Myocyte (in vitro differentiated cells): ENCODE data around the gene COL4A1. TPM values are rescaled to one million over a fixed set of nuclear protein-coding genes. Genes with fewer than 3 reads are reported as not detected.

Experiments used
- DNase-seq: peaks from one replicate; pipeline ENCODE4 v3.0.0-alpha.2; 2012; ENCODE audit warnings: low read depth
- total RNA-seq: library from RNA; depleted of rRNA; stranded (reverse); fragments of >200 nt; gene quantifications from 2 replicates; pipeline ENCODE4 v1.2.3, GENCODE V29; 2014

COL4A1 gene
- total RNA-seq, 1 donor from 2014 or later = 128 TPM

GRCh38 chr13:110262508-110263291 lies 44.3 kb downstream of the COL4A1 start:
- peak; percentile 57 for DNase-seq

DNA sequence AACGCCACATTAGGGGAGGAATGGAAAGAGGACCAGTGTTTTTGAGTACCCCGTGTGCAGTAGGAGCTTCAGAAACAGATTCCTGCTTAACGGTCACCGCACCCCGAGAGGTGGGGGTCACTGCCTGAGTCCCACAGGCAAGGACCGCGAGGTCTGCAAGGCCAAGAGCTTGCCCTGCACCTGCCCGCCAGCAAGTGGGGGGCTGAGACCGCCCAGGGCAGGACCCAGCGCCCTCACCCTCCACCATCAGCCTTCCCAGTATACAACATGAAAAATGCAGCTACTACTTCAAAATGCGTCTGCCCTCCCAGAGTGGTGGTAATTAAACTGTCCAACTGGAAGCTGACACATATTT lies 44.9 kb downstream of the COL4A1 start:
- no peak for DNase-seq

GRCh38 chr13:110261166-110262081 lies 45.5 kb downstream of the COL4A1 start:
- peak; percentile 65 for DNase-seq

DNA sequence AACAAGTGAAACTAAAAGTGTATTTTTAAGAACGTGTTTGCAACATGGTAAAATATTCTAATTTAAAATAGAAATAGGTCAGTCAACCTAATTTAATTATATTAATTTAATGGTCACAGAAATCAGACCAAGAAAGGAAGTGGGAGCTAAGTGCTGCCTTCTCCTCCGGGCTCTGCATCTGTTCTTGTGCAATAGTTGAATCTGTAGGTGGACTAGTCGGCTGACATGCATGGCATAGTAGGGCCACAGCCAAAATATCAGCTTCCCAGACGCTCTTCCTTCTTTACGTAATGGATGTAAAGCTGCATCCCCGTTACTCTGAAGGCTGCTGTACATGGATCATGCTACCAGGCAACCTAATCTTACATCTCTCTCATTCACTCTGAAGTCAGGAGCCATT lies 47.3 kb downstream of the COL4A1 start:
- DNase-seq = no peak

- DNase-seq = no peak
Measured at GRCh38 chr13:110258876-110259631, 47.9 kb downstream of the COL4A1 start.

GRCh38 chr13:110257408-110257807 lies 49.5 kb downstream of the COL4A1 start:
- peak; percentile 41 for DNase-seq

- DNase-seq = no peak
Measured at GRCh38 chr13:110256126-110256905, 50.6 kb downstream of the COL4A1 start.

DNA sequence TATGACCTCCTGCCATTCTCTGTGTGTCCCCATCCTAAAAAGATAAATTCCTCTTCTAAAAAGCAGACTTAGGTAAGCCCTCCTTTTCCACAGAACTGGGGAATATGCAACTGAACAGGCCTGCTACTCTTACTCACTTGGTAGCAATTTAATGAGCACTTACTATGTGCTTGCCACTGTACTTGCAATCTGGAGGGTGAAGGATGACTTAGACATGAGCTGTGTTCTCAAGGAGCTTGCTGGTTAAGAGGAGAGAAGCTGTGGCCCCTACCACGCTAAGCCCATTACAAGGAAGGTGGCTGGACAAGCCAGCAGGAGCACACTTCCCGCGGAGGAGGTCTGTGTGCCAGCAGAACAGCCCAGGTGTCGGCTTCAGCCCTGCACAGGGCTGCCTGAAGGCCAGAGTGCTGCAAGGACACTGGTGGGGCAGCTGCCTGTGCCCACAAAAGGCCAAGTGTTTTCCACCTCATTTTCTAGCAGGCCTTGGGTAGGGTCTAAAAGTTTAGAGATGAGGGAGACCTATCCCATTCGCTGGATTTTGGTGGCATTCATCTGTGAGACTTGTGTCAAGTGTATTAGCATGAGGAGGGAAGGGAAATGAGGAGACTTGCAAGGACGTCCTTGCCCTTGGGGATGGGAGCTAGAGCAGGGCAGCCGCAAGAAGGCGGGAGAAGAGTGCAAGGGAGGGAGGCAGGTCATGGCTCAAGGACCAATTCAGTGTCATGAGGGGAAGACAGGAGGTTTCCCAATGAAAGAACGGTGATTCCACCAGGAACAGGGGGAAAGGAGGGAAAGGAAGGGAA lies 52.0 kb downstream of the COL4A1 start:
- DNase-seq = no peak

- no peak for DNase-seq
Measured at GRCh38 chr13:110254151-110254679, 52.7 kb downstream of the COL4A1 start.

GRCh38 chr13:110251193-110251819 lies 55.7 kb downstream of the COL4A1 start:
- no peak for DNase-seq

- DNase-seq = peak; percentile 45
Measured at GRCh38 chr13:110250258-110250891, 56.6 kb downstream of the COL4A1 start.

DNA sequence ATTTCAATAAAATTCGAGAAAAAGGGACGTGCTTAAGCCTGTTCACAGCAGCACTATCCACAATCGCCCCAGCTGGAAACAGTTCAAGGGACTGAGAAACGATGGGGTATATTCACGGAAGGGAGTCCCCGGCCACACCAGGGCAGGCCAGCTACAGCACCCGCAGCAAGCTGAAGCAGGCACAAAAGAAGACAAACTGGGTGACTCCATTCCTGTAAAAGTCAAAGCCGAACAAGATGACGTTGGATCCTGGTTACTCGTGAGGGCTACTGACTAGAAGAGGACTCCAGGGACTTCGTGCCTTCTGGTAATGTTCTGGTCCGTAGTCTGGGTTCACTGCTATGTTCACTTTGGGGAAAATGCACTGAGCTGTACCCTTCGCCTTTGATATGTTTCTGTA lies 57.6 kb downstream of the COL4A1 start:
- DNase-seq = no peak

DNA sequence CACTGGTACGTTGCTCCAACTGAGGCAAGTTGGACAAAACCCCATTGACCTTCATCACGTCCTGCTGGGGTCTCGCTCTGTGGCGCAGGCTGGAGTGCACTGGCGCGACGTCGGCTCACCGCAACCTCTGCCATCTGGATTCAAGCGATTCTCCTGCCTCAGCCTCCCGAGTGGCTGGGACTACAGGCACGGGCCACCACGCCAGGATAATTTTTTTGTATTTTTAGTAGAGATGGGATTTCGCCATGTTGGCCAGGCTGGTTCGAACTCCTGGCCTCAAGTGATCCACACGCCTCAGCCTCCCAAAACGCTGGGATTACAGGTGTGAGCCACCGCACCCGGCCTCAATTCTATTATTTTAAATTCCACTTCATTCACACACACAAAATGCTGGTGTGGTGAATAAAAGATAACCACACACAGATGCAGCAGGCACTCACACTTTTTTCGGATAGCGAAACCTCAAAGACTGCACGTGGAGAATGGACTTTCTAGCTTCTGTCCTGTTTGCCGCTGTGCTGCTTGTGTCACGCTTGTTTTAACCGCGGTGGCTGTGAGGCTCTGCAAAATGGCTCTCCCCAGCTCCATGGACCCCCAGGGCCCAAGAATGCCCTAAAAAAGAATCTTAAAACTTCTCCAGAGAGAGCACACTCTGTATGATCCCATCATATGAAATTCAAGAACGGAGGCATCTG lies 58.4 kb downstream of the COL4A1 start:
- DNase-seq = no peak

DNA sequence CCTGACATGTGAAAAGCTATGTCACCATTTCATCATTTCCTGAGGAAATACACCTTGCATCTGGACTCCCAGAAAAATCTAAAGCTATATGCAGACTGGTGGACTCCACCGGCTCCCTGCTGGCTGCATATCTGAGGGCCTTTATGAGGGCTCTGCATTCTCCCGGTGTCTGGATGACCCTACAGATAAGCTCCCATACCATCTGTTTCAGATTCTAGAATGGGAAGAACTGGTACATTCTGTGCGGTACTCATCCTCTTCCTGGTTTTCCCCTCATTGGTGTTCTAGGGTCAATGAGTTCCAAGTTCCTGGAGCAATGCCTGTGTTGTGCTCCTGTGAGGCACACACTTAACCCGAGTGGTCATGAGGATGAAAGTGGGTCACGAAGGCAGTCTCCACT lies 60.4 kb downstream of the COL4A1 start:
- DNase-seq = no peak

GRCh38 chr13:110245416-110245899 lies 61.5 kb downstream of the COL4A1 start:
- peak; percentile 60 for DNase-seq

DNA sequence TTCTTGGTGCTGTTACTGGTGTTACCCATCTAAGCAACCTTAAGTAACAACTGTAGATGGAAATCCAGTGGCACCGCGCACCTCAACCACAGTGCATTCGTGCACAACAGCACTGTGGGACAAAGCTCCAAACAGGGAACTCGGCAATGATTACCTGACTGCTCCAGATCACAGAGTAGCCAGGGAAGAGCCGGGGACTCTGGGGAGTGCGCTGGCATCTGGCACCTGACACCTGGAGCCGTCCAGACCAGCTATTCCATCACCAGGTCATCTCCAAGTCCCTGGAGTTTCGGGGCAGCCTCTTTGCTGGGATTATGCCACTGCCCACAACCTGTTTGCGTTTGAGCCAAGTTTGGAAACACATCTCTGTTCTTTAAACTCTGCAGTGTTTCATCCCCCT lies 62.0 kb downstream of the COL4A1 start:
- no peak for DNase-seq

DNA sequence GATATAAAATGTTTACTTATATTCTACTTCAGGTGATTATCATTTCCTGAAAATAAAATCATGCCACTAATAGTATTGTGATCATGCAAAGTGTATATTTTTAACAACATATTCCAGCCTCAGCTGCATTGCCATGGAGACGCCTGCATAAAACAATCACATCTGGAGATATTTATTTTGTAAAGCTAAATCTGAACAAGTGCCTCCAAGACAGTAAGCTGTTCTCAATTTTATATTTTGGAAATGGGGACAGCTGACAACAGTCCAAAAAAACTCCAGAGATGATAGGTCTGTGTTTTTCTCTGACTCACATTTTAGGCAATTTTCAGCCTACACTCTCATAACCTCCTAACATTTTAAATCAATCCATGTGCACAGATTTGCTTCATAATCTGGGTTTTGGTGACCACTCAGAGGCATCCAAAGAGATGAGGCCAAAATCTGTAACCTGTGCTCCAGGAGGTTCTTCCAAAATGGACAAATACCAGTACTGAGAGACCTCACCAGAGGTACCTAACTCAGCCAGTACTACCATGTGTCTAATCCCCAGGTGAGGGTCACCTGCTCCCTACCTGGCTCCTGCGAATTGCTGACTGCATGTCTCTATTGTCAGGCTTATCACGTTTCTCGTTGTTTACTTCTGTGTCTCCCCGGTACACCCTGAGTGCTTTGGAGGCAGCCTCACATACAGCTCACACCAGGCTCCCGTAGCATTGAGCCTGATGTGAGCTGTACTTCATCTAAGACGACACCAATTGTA lies 62.7 kb downstream of the COL4A1 start:
- peak; percentile 34 for DNase-seq
